Stimulated activated CD4-positive, alpha-beta T cell treated with anti-CD3 and anti-CD28 coated beads, Interleukin-1b, Interleukin-23, amount 100 ng/mL, for 48 hours (primary cell): ENCODE results near the gene MDN1.
A peak's percentile ranks its signal among the peaks of the same experiment; 100 is the strongest.
"Not testable (repeated sequence)": the region's sequence is repeated elsewhere in the genome, so short reads cannot be mapped to it uniquely, and the experiment has no call there.

Source experiments
- DNase-seq: peaks from one replicate; pipeline ENCODE4 v3.0.0-alpha.2; 2020

Gene MDN1

GRCh38 chr6:89643406-89643805, 176.2 kb downstream of the MDN1 start:
- no peak for DNase-seq

- no peak for DNase-seq
Measured at GRCh38 chr6:89642956-89643355, 176.6 kb downstream of the MDN1 start.

GRCh38 chr6:89641581-89641980, 178.0 kb downstream of the MDN1 start:
- not testable (repeated sequence) for DNase-seq

GRCh38 chr6:89640804-89641203, 178.8 kb downstream of the MDN1 start:
- DNase-seq, result no peak

- peak; percentile 93 for DNase-seq
Measured at GRCh38 chr6:89638320-89639195, 181.0 kb downstream of the MDN1 start, which contains the start of gene LYRM2. LYRM2 (minus strand) TSS chr6:89638747; CDS start chr6:89638716, 31 bp downstream.

GRCh38 chr6:89637960-89638319, 181.7 kb downstream of the MDN1 start:
- DNase-seq, result no peak

- not testable (repeated sequence) for DNase-seq
Measured at GRCh38 chr6:89636412-89636811, 183.2 kb downstream of the MDN1 start.

GRCh38 chr6:89630488-89630887, 189.1 kb downstream of the MDN1 start:
- DNase-seq, result no peak

- no peak for DNase-seq
Measured at GRCh38 chr6:89623749-89624148, 195.8 kb downstream of the MDN1 start.

- DNase-seq, result no peak
Measured at GRCh38 chr6:89619567-89619966, 200.0 kb downstream of the MDN1 start.

- DNase-seq, result no peak
Measured at GRCh38 chr6:89618026-89618425, 201.6 kb downstream of the MDN1 start.

- no peak for DNase-seq
Measured at GRCh38 chr6:89616531-89616930, 203.1 kb downstream of the MDN1 start.

GRCh38 chr6:89615882-89616281, 203.7 kb downstream of the MDN1 start:
- DNase-seq, result no peak

GRCh38 chr6:89613790-89614189, 205.8 kb downstream of the MDN1 start:
- DNase-seq, result no peak

- DNase-seq, result no peak
Measured at GRCh38 chr6:89612121-89612520, 207.5 kb downstream of the MDN1 start.

GRCh38 chr6:89611666-89612065, 207.9 kb downstream of the MDN1 start:
- DNase-seq, result no peak

GRCh38 chr6:89610149-89610642, 209.4 kb downstream of the MDN1 start:
- peak; percentile 71 for DNase-seq

GRCh38 chr6:89605861-89606260, 213.7 kb downstream of the MDN1 start:
- no peak for DNase-seq

GRCh38 chr6:89604653-89605052, 214.9 kb downstream of the MDN1 start:
- no peak for DNase-seq

- no peak for DNase-seq
Measured at GRCh38 chr6:89602166-89602565, 217.4 kb downstream of the MDN1 start.

GRCh38 chr6:89599727-89600126, 219.9 kb downstream of the MDN1 start:
- DNase-seq, result no peak

GRCh38 chr6:89597988-89598387, 221.6 kb downstream of the MDN1 start:
- no peak for DNase-seq

- no peak for DNase-seq
Measured at GRCh38 chr6:89597372-89597771, 222.2 kb downstream of the MDN1 start.

- DNase-seq, result no peak
Measured at GRCh38 chr6:89596484-89596883, 223.1 kb downstream of the MDN1 start.

GRCh38 chr6:89596056-89596455, 223.5 kb downstream of the MDN1 start:
- DNase-seq, result no peak
